Hepatocyte (in vitro differentiated cells): Measurements from ENCODE around the gene KERA.

ENCODE experiments used
- EZH2 ChIP-seq: fragments of 200-600 bp; sonication (generic); IDR thresholded peaks from 2 replicates; pipeline ENCODE4 v1.6.1; 2016; ENCODE audit warnings: antibody characterized with exemption, mild to moderate bottlenecking, borderline replicate concordance
- EZH2phosphoT487 ChIP-seq: fragments of 200-600 bp; sonication (generic); IDR thresholded peaks from one replicate; pipeline ENCODE4 v1.6.1; 2018; ENCODE audit warnings: antibody characterized with exemption, mild to moderate bottlenecking, low read depth, moderate library complexity; ENCODE audit not compliant: unreplicated experiment, severe bottlenecking
- TF ChIP-seq, protein P1 (sequence below): fragments of 200-600 bp; sonication (generic); IDR thresholded peaks from 2 replicates; pipeline ENCODE4 v1.5.1; 2016; ENCODE audit warnings: antibody characterized with exemption, mild to moderate bottlenecking; ENCODE audit not compliant: poor library complexity

- TF ChIP-seq, protein P1, sequence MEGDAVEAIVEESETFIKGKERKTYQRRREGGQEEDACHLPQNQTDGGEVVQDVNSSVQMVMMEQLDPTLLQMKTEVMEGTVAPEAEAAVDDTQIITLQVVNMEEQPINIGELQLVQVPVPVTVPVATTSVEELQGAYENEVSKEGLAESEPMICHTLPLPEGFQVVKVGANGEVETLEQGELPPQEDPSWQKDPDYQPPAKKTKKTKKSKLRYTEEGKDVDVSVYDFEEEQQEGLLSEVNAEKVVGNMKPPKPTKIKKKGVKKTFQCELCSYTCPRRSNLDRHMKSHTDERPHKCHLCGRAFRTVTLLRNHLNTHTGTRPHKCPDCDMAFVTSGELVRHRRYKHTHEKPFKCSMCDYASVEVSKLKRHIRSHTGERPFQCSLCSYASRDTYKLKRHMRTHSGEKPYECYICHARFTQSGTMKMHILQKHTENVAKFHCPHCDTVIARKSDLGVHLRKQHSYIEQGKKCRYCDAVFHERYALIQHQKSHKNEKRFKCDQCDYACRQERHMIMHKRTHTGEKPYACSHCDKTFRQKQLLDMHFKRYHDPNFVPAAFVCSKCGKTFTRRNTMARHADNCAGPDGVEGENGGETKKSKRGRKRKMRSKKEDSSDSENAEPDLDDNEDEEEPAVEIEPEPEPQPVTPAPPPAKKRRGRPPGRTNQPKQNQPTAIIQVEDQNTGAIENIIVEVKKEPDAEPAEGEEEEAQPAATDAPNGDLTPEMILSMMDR, result no peak
- no peak for TF ChIP-seq EZH2phosphoT487
- no peak for TF ChIP-seq EZH2
Measured at GRCh38 chr12:91021076-91021475, 36.7 kb downstream of the KERA start.
